ENCODE data around the gene GATA6.
"Not testable (repeated sequence)": the region's sequence is repeated elsewhere in the genome, so short reads cannot be mapped to it uniquely, and the experiment has no call there.

DNA sequence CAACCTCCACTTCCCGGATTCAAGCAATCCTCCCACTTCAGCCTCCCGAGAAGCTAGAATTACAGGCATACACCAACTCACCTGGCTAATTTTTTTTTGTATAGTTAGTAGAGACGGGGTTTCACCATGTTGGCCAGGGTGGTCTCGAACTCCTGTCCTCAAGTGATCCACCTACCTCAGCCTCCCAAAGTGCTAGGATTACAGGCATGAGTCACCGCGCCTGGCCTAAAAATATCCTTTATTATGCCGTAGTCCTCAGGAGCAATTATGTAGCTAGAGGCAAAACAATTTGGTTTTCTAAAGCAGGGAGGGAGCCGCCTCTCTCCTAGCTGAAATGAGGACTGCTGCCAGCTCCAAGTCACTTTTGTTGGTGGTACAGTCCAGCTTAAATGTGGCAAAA is 15.2 kb downstream of the GATA6 start:
- not testable (repeated sequence) for TF ChIP-seq CTCF (optimal IDR thresholded peaks at IDR 0.05 in 1 of 3, IDR thresholded peaks at IDR 0.05 in 1 of 3, conservative IDR thresholded peaks at IDR 0.05 in 1 of 3; ENCODE audit: extremely low read depth in 1 of 3, insufficient read depth in 2 of 3, low read length in 3 of 3); EZH2 (IDR thresholded peaks at IDR 0.05; ENCODE audit: low read length)

Measured in keratinocyte (primary cell).